Astrocyte of the cerebellum (primary cell): Measurements from ENCODE around the gene ADAMTSL3.
"Not testable (repeated sequence)": the region's sequence is repeated elsewhere in the genome, so short reads cannot be mapped to it uniquely, and the experiment has no call there.

ENCODE experiments used
- DNase-seq: peaks from one replicate; pipeline ENCODE4 v3.0.0-alpha.2; 2011; ENCODE audit warnings: low read depth
- H3K4me3 ChIP-seq: 2 replicates; pipeline ENCODE4 v1.5.1; 2011; ENCODE audit warnings: mild to moderate bottlenecking, low read depth, low read length, moderate library complexity
- in situ Hi-C: cut with HindIII; loops from 2 replicates; pipeline ENCODE4 v1.10.0; 2017; ENCODE audit warnings: low sequenced_read_pairs
- TF ChIP-seq, protein P1 (sequence below): IDR thresholded peaks from 2 replicates; pipeline ENCODE4 v1.5.1; 2012; ENCODE audit warnings: low read length, low read depth, moderate library complexity, mild to moderate bottlenecking; ENCODE audit errors: missing control alignments

Gene ADAMTSL3

DNA sequence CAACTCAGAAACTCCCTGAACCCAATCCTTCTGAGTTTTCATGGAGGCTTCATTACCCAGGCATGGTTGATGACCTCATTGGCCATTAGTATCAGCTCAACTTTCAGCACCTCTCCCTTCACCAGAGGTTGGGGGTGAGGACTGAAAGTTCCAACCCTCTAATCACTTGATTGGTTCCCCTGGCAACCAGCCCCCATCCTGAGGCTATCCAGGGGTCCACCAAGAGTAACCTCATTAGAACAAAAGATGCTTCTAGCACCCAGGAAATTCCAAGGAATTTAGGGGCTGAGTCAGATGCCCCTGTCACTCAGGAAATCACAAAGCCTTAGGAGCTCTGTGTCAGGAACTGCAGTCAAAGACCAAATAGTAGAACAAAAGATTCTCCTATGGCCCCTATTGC, 43.8 kb downstream of the ADAMTSL3 start:
- DNase-seq, result no peak
- no peak overlapping the region for H3K4me3 ChIP-seq
- in situ Hi-C loops, result no loop called here
- TF ChIP-seq, protein P1, sequence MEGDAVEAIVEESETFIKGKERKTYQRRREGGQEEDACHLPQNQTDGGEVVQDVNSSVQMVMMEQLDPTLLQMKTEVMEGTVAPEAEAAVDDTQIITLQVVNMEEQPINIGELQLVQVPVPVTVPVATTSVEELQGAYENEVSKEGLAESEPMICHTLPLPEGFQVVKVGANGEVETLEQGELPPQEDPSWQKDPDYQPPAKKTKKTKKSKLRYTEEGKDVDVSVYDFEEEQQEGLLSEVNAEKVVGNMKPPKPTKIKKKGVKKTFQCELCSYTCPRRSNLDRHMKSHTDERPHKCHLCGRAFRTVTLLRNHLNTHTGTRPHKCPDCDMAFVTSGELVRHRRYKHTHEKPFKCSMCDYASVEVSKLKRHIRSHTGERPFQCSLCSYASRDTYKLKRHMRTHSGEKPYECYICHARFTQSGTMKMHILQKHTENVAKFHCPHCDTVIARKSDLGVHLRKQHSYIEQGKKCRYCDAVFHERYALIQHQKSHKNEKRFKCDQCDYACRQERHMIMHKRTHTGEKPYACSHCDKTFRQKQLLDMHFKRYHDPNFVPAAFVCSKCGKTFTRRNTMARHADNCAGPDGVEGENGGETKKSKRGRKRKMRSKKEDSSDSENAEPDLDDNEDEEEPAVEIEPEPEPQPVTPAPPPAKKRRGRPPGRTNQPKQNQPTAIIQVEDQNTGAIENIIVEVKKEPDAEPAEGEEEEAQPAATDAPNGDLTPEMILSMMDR, result no peak

DNA sequence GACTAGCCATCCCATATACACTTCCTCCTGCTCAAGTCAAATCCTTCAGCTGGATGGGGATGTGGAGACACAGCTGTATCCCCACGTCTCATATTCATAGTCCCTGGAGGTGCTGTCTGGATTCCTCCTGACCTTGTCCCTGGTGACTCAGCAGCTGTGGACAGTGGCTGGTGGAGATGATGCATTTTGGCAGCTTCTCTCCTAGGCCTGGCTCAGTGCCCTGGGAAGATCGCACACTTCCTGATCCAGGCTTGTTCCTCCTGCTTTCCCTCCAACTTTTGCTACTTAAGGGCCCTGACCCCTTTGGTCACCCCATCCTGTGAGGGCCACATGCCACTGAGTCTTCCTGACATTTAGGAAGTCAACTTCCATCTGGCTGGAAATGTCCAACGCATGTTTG, 44.4 kb downstream of the ADAMTSL3 start:
- no peak for DNase-seq
- in situ Hi-C loops, result no loop called here
- TF ChIP-seq, protein P1, result no peak
- H3K4me3 ChIP-seq, result no peak overlapping the region

DNA sequence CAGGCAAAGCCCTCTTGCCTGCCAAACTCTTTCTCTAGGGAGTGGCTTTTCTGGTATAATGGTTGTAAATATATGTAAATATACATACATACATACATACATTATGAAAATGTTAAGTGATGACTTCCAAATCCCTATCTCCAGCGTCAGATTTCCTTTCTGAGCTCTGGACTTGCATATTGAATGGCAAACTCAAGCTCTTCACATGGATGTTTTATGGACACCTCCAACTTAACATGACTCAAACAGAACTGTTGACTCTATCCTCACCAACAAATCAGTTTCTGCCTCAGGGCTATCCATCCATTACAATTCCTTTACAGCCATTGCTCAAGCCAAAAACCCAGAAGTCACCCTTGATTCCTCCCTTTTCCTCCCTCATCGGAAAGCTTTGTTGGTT, 45.1 kb downstream of the ADAMTSL3 start:
- TF ChIP-seq, protein P1, result no peak
- DNase-seq, result no peak
- H3K4me3 ChIP-seq, result no peak overlapping the region
- in situ Hi-C loops, result no loop called here

DNA sequence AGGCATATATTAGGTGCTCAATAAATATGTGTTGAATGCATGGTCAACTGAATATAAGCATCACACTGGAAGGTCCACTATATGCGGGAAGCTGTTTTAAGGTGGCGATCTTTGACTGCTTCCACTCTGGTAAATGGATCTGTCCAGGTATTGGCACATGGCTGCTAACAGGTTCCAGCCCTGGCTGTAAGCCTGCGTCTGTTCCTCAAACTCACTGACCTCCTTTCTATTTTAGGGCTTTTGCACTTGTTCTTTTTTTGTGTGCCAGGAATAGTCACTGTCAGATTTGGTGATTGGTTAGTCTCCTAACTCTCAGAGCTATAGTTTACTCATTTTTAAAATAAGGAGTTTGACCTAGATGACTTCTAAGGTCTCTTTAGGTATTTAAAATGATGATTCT, 46.2 kb downstream of the ADAMTSL3 start:
- DNase-seq, result no peak
- TF ChIP-seq, protein P1, result no peak
- no peak overlapping the region for H3K4me3 ChIP-seq
- in situ Hi-C loops, result no loop called here

DNA sequence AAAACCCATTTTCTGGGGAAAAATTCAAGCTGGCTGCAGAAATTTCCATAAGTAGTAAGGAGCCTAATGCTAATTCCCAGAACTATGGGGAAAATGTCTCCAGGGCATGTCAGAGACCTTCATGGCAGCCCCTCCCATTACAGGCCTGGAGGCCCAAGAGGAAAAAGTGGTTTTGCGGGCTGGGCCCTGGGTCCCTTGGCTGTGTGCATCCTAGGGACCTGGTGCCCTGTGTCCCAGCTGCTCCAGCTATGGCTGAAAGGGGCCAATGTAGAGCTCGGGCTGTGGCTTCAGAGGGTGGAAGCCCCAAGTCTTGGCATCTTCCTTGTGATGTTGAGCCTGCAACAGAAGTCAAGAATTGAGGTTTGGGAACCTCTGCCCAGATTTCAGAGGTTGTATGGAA, 48.4 kb downstream of the ADAMTSL3 start:
- in situ Hi-C loops, H3K4me3 ChIP-seq, DNase-seq: not testable (repeated sequence)

DNA sequence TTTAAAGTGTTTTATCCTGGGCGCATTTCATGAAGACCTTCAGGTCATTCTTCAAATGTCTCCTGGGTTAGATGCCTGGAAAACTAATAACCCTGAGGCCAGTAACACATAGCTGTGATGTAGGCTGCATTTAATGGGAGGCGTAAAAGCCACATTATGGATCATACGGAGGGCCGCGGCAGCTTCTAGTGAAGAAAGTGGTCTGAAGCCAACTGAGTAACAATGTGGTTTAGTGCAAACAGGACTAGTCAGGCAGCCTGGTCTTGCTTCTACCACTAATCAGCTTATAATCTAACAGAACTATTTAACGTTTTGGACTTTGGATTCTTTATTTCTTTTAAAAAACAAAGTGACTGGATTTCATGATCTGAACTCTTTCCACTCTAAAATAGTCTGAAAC, 54.4 kb downstream of the ADAMTSL3 start:
- TF ChIP-seq, protein P1, result no peak
- DNase-seq, result no peak
- in situ Hi-C loops, result no loop called here
- H3K4me3 ChIP-seq, result no peak overlapping the region

DNA sequence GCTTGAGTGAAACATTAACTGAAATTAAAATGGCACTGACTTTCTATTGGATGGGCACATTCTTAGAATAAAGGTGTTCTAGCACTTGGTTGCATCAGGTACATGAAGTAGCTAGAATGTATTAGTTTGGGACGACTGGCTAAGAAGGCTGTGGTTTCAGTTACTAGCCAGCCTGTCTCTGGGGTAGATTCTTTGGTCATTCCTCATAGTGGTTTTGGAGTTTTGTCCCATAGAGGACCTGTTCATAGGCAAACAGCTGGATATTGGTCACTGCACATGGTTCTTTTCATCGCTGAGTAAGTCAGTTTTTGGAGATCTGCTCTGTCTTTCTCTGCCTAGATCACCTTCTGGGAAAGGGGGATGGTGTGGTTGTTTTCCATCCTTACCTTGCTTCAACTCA, 55.3 kb downstream of the ADAMTSL3 start:
- no peak overlapping the region for H3K4me3 ChIP-seq
- DNase-seq, result peak; percentile 36
- TF ChIP-seq, protein P1, result no peak
- in situ Hi-C loops, result no loop called here
